ENCODE measurements around the gene SHE.

GRCh38 chr1:154465621-154466195 lies 36.5 kb downstream of the SHE start:
- TF ChIP-seq CTCF (IDR thresholded peaks at IDR 0.05) = no peak
- no peak for TF ChIP-seq POLR2A (IDR thresholded peaks at IDR 0.05)

All from body of pancreas (tissue), 4 donors.